Neural progenitor cell (in vitro differentiated cells): Measurements from ENCODE around the gene GADD45G. TPM values are rescaled to one million over a fixed set of nuclear protein-coding genes. Genes with fewer than 3 reads are reported as not detected.

Experiments used
- DNase-seq: peaks from one replicate; pipeline ENCODE4 v3.0.0-alpha.2; 2016; ENCODE audit warnings: low spot score
- H2AFZ ChIP-seq: fragments of 200-600 bp; sonication (generic); replicated peaks from 2 replicates; pipeline ENCODE4 v1.6.1; 2016; ENCODE audit warnings: antibody characterized with exemption
- H3F3A ChIP-seq: fragments of 200-600 bp; sonication (generic); 2 replicates; pipeline ENCODE4 v1.6.1; 2016; ENCODE audit warnings: antibody characterized with exemption, low read depth
- H3K27ac ChIP-seq: fragments of 200-600 bp; sonication (generic); 2 replicates; pipeline ENCODE4 v1.5.1; 2016; ENCODE audit warnings: mild to moderate bottlenecking
- H3K27me3 ChIP-seq: fragments of 200-600 bp; sonication (generic); 2 replicates; pipeline ENCODE4 v1.6.1; 2016; ENCODE audit warnings: mild to moderate bottlenecking, moderate library complexity
- H3K36me3 ChIP-seq: fragments of 200-600 bp; sonication (generic); 2 replicates; pipeline ENCODE4 v1.5.1; 2016
- H3K4me1 ChIP-seq: fragments of 200-600 bp; sonication (generic); 2 replicates; pipeline ENCODE4 v1.6.1; 2016; ENCODE audit warnings: mixed run types
- H3K4me2 ChIP-seq: fragments of 200-600 bp; sonication (generic); 2 replicates; pipeline ENCODE4 v1.6.1; 2016
- H3K4me3 ChIP-seq: fragments of 200-600 bp; sonication (generic); 2 replicates; pipeline ENCODE4 v1.5.1; 2016
- H3K79me2 ChIP-seq: fragments of 200-600 bp; sonication (generic); 2 replicates; pipeline ENCODE4 v1.6.1; 2016; ENCODE audit warnings: low read depth
- H3K9ac ChIP-seq: fragments of 200-600 bp; sonication (generic); 2 replicates; pipeline ENCODE4 v1.6.1; 2016
- H3K9me3 ChIP-seq: fragments of 200-600 bp; sonication (generic); 2 replicates; pipeline ENCODE4 v1.5.1; 2016; ENCODE audit warnings: low read depth
- H4K20me1 ChIP-seq: fragments of 200-600 bp; sonication (generic); 2 replicates; pipeline ENCODE4 v1.6.1; 2016; ENCODE audit warnings: low read depth
- H3K27ac Mint-ChIP-seq: 3 replicates; pipeline ENCODE4 v1.8.0; 2021; ENCODE audit warnings: mixed read lengths
- H3K27me3 Mint-ChIP-seq: 2 replicates; pipeline ENCODE4 v1.8.0; 2022; ENCODE audit warnings: low read depth, mild to moderate bottlenecking, inconsistent platforms, moderate library complexity, mixed read lengths; ENCODE audit not compliant: insufficient read depth
- H3K36me3 Mint-ChIP-seq: 3 replicates; pipeline ENCODE4 v1.8.0; 2021; ENCODE audit warnings: mixed read lengths
- H3K4me1 Mint-ChIP-seq: 3 replicates; pipeline ENCODE4 v1.8.0; 2021; ENCODE audit warnings: mixed read lengths
- H3K4me3 Mint-ChIP-seq: 3 replicates; pipeline ENCODE4 v1.8.0; 2021; ENCODE audit warnings: mild to moderate bottlenecking, moderate library complexity, mixed read lengths
- H3K9me3 Mint-ChIP-seq: 3 replicates; pipeline ENCODE4 v1.8.0; 2020; ENCODE audit warnings: mixed read lengths
- CTCF ChIP-seq: fragments of 200-600 bp; sonication (generic); IDR thresholded peaks from 2 replicates; pipeline ENCODE4 v1.5.1; 2017; ENCODE audit warnings: antibody characterized with exemption, mild to moderate bottlenecking
- EZH2 ChIP-seq: fragments of 200-600 bp; sonication (generic); IDR thresholded peaks from 2 replicates; pipeline ENCODE4 v1.6.1; 2017; ENCODE audit warnings: antibody characterized with exemption, mild to moderate bottlenecking, moderate library complexity
- EZH2phosphoT487 ChIP-seq: fragments of 200-600 bp; sonication (generic); IDR thresholded peaks from 2 replicates; pipeline ENCODE4 v1.6.1; 2017; ENCODE audit warnings: antibody characterized with exemption
- total RNA-seq: library from RNA; depleted of rRNA; stranded (reverse); fragments of >200 nt; gene quantifications from 2 replicates; pipeline ENCODE4 v1.2.3, GENCODE V29; 2015; ENCODE audit warnings: low replicate concordance

The GADD45G gene
- 1.8 TPM in 1 of 2 replicates, not detected in the other for total RNA-seq

- Histone ChIP-seq H3K4me3 (peak within 1 kb of the TSS; percentile 48), H3K4me2 (peak within 1 kb of the TSS; percentile 81), H3K27ac (no peak within 1 kb of the TSS), H2AFZ (peak within 1 kb of the TSS; percentile 15), H4K20me1 (peaks cover 38% of the 10 kb centered on the region), H3K36me3 (no peaks in the 10 kb centered on the region), H3K9me3 (no peaks in the 10 kb centered on the region), H3F3A (peaks cover 33% of the 10 kb centered on the region), H3K79me2 (no peaks in the 10 kb centered on the region), H3K9ac (no peak within 1 kb of the TSS), H3K4me1 (peaks cover 38% of the 10 kb centered on the region), H3K27me3 (peaks cover 81% of the 10 kb centered on the region)
- peak; percentile 98 for DNase-seq
- TF ChIP-seq CTCF (no peak), EZH2 (no peak), EZH2phosphoT487 (no peak)
- peaks cover 33% of the 10 kb centered on the region for H3K4me1 Mint-ChIP-seq
- peak within 1 kb of the TSS; percentile 94 for H3K4me3 Mint-ChIP-seq
- H3K36me3 Mint-ChIP-seq, result peaks cover 4% of the 10 kb centered on the region
- H3K27me3 Mint-ChIP-seq, result peaks cover 16% of the 10 kb centered on the region
- peak within 1 kb of the TSS; percentile 63 for H3K27ac Mint-ChIP-seq
- H3K9me3 Mint-ChIP-seq, result no peaks in the 10 kb centered on the region
Observed at GRCh38 chr9:89604729-89605464, at the start of gene GADD45G. TSS of gene GADD45G (plus strand) at chr9:89605012. CDS start at chr9:89605122, 110 bp downstream.

- peaks cover 10% of the 10 kb centered on the region for H3K27me3 Mint-ChIP-seq
- Histone ChIP-seq H3F3A (no peaks in the 10 kb centered on the region), H3K79me2 (no peaks in the 10 kb centered on the region), H2AFZ (no peak overlapping the region), H3K9me3 (no peaks in the 10 kb centered on the region), H3K9ac (no peak overlapping the region), H3K4me2 (no peak overlapping the region), H4K20me1 (no peaks in the 10 kb centered on the region), H3K27ac (no peak overlapping the region), H3K4me1 (no peaks in the 10 kb centered on the region), H3K4me3 (no peak overlapping the region), H3K27me3 (no peaks in the 10 kb centered on the region), H3K36me3 (no peaks in the 10 kb centered on the region)
- no peaks in the 10 kb centered on the region for H3K9me3 Mint-ChIP-seq
- no peak for DNase-seq
- H3K27ac Mint-ChIP-seq, result peak overlapping the region; percentile 73
- no peaks in the 10 kb centered on the region for H3K36me3 Mint-ChIP-seq
- peaks cover 10% of the 10 kb centered on the region for H3K4me1 Mint-ChIP-seq
- TF ChIP-seq EZH2 (no peak), CTCF (no peak)
- no peak overlapping the region for H3K4me3 Mint-ChIP-seq
Observed at GRCh38 chr9:89555036-89555415, 49.8 kb upstream of the GADD45G start.

GRCh38 chr9:89555451-89556375 is 49.1 kb upstream of the GADD45G start:
- H3K27ac Mint-ChIP-seq, result no peak overlapping the region
- H3K79me2 ChIP-seq, result no peaks in the 10 kb centered on the region
- TF ChIP-seq EZH2 (no peak), CTCF (no peak)
- peaks cover 10% of the 10 kb centered on the region for H3K4me1 Mint-ChIP-seq
- no peak for DNase-seq
- no peak overlapping the region for H3K27ac ChIP-seq
- no peaks in the 10 kb centered on the region for H3K27me3 ChIP-seq
- H3K9ac ChIP-seq, result no peak overlapping the region
- no peaks in the 10 kb centered on the region for H3F3A ChIP-seq
- H3K4me2 ChIP-seq, result no peak overlapping the region
- H4K20me1 ChIP-seq, result no peaks in the 10 kb centered on the region
- peaks cover 10% of the 10 kb centered on the region for H3K27me3 Mint-ChIP-seq
- no peak overlapping the region for H2AFZ ChIP-seq
- no peaks in the 10 kb centered on the region for H3K9me3 Mint-ChIP-seq
- H3K4me3 Mint-ChIP-seq, result no peak overlapping the region
- no peaks in the 10 kb centered on the region for H3K36me3 ChIP-seq
- H3K4me1 ChIP-seq, result no peaks in the 10 kb centered on the region
- H3K9me3 ChIP-seq, result no peaks in the 10 kb centered on the region
- no peak overlapping the region for H3K4me3 ChIP-seq
- H3K36me3 Mint-ChIP-seq, result no peaks in the 10 kb centered on the region
